H1 (cell line): Measurements from ENCODE around the gene CACNB1. TPM values are rescaled to one million over a fixed set of nuclear protein-coding genes. Genes with fewer than 3 reads are reported as not detected.

ENCODE experiments used
- HDAC6 ChIP-seq: IDR thresholded peaks from one replicate; pipeline ENCODE4 v1.7.1; 2012; ENCODE audit warnings: low read depth, mild to moderate bottlenecking, inconsistent platforms, low read length, moderate library complexity
- polyA plus RNA-seq, 7 experiments: library from polyadenylated mRNA; depleted of rRNA in 3 of 7; stranded (reverse) in 5 of 7; unstranded in 2 of 7; fragments of >200 nt in 5 of 7; fragments of 200-250 nt in 2 of 7; gene quantifications; 1 replicate in 5 of 7; 2 replicates in 1 of 7; 4 replicates in 1 of 7; pipeline versions ENCODE4 v1.2.1 to v1.2.3, GENCODE V29; 2011 to 2013; ENCODE audit warnings: missing spikeins in 2 of 7, mixed read lengths in 2 of 7
- total RNA-seq: library from RNA; stranded (reverse); fragmentation: NEBNext Ultra II Directional; extraction: Animal tissue kit (Norgen Biotek cat#: 25700); gene quantifications from 2 replicates; pipeline ENCODE4 v1.2.1, GENCODE V29; 2021
- TF ChIP-seq, protein P1 (sequence below): IDR thresholded peaks from 2 replicates; pipeline ENCODE4 v1.6.1; 2012; ENCODE audit warnings: inconsistent platforms

Gene CACNB1
- total and polyA plus RNA-seq, 2 of the 8 experiments (the other 6 are each of a cell fraction or from before 2014, with no cell fraction given): 7.2 to 17.8 TPM

GRCh38 chr17:39209317-39210092 lies 12.0 kb upstream of the CACNB1 start (continued):
- TF ChIP-seq, protein P1, sequence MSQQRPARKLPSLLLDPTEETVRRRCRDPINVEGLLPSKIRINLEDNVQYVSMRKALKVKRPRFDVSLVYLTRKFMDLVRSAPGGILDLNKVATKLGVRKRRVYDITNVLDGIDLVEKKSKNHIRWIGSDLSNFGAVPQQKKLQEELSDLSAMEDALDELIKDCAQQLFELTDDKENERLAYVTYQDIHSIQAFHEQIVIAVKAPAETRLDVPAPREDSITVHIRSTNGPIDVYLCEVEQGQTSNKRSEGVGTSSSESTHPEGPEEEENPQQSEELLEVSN: no peak
- TF ChIP-seq HDAC6: no peak
